Ishikawa (cell line): Measurements from ENCODE around the gene CHN1.

ENCODE experiments used
- CEBPB ChIP-seq: IDR thresholded peaks from 2 replicates; pipeline ENCODE4 v1.6.1; 2012
- CREB1 ChIP-seq: IDR thresholded peaks from 2 replicates; pipeline ENCODE4 v1.6.1; 2012; ENCODE audit warnings: low read depth
- EGR1 ChIP-seq: IDR thresholded peaks from 2 replicates; pipeline ENCODE4 v1.6.1; 2012
- EP300 ChIP-seq: IDR thresholded peaks from 2 replicates; pipeline ENCODE4 v1.6.1; 2012; ENCODE audit warnings: borderline replicate concordance
- FOXM1 ChIP-seq: IDR thresholded peaks from 2 replicates; pipeline ENCODE4 v1.6.1; 2012; ENCODE audit warnings: low read depth, borderline replicate concordance
- MAX ChIP-seq: IDR thresholded peaks from 2 replicates; pipeline ENCODE4 v1.6.1; 2012
- RAD21 ChIP-seq: IDR thresholded peaks from 2 replicates; pipeline ENCODE4 v1.6.1; 2012; ENCODE audit warnings: low read depth
- REST ChIP-seq: IDR thresholded peaks from 2 replicates; pipeline ENCODE4 v1.6.1; 2012; ENCODE audit warnings: low read depth, mild to moderate bottlenecking
- TAF1 ChIP-seq: IDR thresholded peaks from 2 replicates; pipeline ENCODE4 v1.6.1; 2012; ENCODE audit warnings: low read depth, mild to moderate bottlenecking
- USF1 ChIP-seq: IDR thresholded peaks from 2 replicates; pipeline ENCODE4 v1.6.1; 2012
- YY1 ChIP-seq: IDR thresholded peaks from 2 replicates; pipeline ENCODE4 v1.6.1; 2012; ENCODE audit warnings: low read depth
- ZBTB7A ChIP-seq: IDR thresholded peaks from 2 replicates; pipeline ENCODE4 v1.6.1; 2012; ENCODE audit warnings: low read depth

- TF ChIP-seq TAF1: no peak
- no peak for TF ChIP-seq ZBTB7A
- TF ChIP-seq MAX: no peak
- TF ChIP-seq YY1: no peak
- TF ChIP-seq CEBPB: no peak
- TF ChIP-seq REST: no peak
- TF ChIP-seq EP300: no peak
- no peak for TF ChIP-seq FOXM1
- TF ChIP-seq CREB1: no peak
- no peak for TF ChIP-seq USF1
- no peak for TF ChIP-seq RAD21
- TF ChIP-seq EGR1: no peak
These were observed 85.1 kb downstream of the CHN1 start for GRCh38 chr2:174919947-174920595.
